GM11168 (cell line): ENCODE results near the gene PRPF18.
"Not testable (repeated sequence)": the region's sequence is repeated elsewhere in the genome, so short reads cannot be mapped to it uniquely, and the experiment has no call there.

ENCODE experiments used
- in situ Hi-C: fragments of 300-500 bp; cut with MboI; formaldehyde crosslinking; loops from one replicate; pipeline ENCODE4 v1.12.0; 2022; ENCODE audit warnings: low sequenced_read_pairs; ENCODE audit not compliant: unreplicated experiment

The PRPF18 gene, protein sequence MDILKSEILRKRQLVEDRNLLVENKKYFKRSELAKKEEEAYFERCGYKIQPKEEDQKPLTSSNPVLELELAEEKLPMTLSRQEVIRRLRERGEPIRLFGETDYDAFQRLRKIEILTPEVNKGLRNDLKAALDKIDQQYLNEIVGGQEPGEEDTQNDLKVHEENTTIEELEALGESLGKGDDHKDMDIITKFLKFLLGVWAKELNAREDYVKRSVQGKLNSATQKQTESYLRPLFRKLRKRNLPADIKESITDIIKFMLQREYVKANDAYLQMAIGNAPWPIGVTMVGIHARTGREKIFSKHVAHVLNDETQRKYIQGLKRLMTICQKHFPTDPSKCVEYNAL

DNA sequence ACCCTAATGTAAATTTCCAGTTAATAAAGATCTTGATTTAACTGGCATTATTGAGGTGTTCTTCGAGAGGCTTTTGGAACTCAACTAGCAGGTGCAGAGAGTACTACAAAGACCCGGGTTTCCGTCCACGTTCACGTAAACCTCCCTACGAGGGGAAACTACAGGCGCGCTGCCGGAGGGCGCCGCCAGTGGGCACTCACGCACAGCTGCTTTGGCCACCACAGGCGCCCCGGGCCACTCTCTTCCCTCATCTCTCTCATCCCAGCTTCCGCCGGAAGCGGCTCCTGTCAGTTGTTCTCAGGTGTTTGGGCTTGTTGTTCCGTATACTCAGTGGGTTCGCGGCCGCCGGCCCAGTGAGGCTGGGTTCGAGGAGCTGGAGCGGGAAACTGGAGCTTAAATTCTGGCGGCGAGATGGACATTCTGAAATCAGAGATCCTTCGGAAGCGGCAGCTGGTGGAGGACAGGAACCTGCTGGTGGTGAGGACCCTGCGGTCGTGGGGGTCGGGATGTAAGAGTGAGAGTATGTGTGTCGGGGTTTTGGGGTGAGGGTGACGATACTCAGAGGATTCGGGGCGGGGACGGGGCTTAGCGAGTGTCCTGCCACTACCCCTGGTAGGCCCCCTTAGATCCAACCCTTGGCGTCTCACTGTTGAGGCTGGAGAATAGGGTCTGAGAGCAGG lies at the start of gene PRPF18:
Gene PRPF18, plus strand, starts transcription at position 290 of the 680 bp plus-strand sequence. Its CDS starts 122 bp downstream, at position 412.
- in situ Hi-C loops: no loop called here

DNA sequence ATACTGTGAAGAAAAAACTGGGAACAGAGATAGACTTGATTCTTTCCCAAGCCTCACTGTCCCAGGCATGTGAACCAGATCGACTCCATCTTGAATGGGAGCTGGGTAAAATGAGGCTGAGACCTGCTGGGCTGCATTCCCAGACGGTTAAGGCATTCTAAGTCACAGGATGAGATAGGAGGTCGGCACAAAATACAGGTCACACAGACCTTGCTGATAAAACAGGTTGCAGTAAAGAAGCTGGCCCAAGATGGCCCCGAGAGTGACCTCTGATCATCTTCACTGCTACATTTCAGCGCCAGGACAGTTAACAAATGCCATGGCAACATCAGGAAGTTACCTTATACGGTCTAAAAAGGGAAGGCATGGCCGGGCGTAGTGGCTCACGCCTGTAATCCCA lies 48.8 kb upstream of the PRPF18 start:
- in situ Hi-C loops: not testable (repeated sequence)

DNA sequence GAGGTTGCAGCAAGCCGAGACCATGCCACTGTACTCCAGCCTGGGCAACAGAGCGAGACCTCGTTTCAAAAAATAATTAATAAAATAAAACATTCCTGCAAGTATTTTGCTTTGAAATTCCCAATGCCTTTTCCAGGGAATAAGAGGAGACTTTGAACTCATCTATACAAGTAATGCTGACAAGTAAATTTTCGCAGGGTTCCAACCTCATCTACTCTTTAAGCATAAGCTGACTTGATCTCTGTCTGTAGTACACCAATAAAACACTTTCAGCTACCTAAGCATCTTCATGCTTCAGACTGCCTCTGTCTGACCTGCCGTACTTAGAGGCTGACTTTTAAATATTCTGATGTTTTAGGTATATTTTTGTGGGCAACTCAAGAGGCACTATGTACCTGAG lies 44.2 kb upstream of the PRPF18 start:
- in situ Hi-C loops: no loop called here

DNA sequence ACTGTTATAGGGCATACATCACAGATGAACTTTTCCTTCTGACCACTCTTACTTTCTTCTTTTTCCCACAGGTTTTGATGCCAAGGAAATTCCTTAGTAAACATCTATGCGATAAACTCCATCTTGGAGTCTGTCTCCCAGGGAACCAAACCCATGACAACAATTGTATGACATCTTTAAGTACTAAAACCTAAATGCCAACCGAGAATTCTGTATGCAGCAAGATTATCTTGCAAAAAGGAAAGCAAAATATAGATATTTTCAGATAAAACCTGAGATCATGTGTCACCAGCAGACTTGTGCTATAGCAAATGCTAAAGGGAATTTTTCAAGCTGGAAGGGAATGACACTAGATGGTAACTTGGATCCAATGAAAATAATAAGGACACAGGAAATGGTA lies 36.0 kb upstream of the PRPF18 start:
- in situ Hi-C loops: no loop called here

DNA sequence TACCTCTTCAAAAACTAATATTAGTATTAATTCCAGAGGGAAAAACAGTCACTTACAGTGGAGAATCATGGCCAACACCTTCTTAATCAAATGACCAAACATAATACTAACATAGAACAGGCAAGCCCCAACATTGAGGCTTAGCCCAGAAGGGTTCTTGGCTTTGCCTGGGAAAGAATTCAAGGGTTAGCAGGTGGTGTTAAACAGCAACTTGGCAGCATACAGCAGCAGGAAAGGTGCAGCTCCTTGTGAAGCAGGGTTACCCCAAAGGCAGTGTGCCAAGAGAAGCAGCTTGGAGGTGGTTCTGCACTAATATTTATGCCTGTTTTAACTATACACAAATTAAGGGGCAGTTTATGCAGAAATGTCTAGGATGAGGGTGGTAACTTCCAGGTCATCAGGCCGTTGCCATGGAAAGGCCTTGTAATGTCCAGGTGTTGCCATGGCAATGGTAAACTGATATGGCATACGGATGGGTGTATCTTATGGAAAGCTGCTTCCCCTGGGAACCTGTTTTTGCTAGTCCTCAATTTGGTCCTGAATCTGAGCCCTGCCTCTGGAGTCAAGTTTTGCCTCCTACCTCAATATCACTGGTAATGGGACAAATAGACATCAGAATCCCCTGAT lies 30.8 kb upstream of the PRPF18 start:
- in situ Hi-C loops: no loop called here

DNA sequence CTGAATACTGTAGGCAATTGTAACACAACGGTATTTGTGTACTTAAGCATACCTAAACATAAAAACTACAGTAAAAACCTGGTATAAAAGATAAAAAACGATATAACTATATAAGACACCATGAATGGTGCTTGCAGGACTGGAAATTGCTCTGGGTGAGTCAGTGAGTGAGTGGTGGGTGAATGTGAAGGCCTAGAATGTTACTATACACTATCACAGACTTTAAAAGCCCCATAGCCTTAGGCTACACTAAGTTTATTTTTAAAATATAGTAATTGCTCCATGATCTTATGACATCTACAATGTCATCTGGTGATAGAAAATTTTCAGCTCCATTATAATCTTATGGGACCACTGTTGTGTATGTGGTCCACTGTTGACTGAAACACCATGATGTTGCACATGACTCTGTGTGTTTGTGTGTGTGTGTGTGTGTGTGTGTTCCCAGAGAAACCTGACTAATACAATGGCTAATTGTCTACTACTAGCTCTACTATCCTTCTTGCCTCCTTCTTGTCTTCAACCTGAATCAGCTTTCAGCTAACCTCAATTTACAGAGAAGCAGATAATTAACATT lies 27.6 kb upstream of the PRPF18 start:
- in situ Hi-C loops: no loop called here

DNA sequence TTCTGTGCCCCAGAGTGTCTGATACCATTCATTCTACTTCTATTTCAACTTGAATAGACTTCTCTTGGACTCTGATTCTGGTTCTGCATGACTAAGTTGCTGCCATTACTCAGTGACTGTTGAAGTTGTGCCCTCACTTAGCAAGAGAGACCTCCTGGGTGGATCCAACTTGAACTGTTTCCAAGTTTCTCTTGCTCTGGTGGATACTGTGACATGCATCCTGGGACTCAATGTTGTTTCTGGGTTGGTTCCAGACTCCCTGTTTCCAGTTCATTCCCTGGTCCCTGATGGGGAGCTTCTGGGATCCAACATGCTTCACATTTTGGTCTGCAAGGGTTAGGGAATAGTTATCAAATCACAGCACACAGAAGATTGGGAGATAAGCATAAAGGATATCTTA lies 26.2 kb upstream of the PRPF18 start:
- in situ Hi-C loops: no loop called here

DNA sequence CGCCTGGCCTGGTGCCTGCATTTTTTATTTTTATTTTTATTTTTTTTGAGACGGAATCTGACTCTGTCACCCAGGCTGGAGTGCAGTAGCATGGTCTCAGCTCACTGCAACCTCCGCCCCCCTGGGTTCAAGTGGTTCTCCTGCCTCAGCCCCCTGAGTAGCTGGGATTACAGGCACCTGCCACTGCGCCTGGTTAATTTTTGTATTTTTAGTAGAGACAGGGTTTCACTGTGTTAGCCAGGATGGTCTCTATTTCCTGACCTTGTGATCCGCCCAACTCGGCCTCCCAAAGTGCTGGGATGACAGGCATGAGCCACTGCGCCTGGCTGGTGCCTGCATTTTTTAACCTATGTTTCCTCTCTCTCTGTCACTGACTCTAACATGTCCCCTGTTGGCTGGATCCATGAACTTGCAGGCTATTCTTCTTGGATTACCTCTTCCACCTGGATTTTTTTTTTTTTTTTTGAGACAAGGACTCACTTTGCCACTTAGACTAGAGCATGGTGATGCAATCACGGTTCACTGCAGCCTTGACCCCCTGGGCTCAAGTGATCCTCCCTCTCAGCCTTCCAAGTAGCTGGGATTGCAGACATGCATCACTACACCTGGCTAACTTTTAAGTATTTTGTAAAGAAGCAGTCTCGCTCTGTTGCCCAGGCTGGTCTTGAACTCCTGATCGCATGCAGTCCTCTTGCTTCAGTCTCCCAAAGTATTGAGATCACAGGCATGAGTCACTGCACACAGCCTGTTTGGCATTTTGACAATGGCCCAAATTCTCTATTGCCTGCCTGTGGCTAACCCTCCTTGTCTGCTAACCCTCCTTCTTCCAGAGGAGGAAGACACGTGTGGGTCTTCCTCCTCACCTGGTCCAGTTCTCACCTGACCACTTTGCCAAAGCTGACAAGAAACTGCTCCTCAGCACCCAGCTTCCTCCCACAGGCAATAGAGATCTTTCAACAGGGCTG lies 23.0 kb upstream of the PRPF18 start:
- in situ Hi-C loops: no loop called here

DNA sequence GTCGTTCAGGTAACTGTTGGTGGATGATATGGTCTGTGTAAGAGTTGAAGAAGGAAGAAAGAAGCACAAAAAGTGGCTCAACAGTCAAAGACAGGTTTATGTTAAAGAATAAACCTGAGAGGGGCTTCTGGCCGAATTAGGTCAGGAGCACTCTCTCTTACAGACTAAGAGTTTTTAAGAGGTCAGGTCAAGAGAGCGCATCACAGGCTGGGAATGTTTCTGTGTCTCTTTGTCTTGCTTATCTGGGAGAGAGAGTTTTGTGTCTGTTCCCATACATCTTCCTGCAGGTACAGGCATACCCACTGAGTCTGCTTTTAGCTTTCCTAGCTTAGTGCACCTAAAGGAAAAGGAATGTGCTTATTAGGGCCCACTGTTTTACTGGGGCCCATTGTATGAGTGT lies 22.2 kb upstream of the PRPF18 start:
- in situ Hi-C loops: no loop called here

DNA sequence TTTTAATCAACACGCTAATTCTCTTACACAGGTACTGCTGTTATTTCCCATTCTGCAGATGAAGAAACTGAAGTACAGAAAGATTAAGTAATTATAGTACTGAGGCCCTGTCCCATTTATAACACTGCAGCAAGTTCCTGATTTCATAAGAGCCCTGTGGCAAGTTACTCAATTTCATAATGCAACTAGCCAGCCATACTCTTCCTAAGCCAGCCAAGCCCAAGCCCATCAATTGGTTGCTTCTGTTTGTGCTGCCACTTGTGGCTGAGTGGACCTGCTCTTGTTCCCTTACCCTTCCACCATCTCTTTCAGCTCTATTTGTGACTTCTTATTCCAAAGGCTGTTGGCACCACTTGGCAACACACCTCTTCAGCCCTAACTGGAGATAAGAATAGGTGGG lies 19.7 kb upstream of the PRPF18 start:
- in situ Hi-C loops: no loop called here

DNA sequence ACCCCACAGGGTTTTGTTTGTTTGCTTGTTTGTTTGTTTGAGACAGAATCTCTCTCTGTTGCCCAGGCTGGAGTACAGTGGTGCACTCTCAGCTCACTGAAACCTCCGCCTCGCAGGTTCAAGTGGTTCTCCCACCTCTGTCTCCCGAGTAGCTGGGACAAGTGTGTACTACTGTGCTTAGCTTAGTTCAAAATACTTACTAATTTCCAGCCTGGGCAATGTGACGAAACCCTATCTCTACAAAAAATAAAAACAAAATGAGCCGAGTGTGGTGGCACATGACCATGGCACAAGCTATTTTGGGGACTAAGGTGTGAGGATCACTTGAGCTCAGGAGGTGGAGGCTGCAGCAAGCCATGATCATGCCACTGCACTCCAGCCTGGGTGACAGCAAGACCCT lies 15.2 kb upstream of the PRPF18 start:
- in situ Hi-C loops: no loop called here

DNA sequence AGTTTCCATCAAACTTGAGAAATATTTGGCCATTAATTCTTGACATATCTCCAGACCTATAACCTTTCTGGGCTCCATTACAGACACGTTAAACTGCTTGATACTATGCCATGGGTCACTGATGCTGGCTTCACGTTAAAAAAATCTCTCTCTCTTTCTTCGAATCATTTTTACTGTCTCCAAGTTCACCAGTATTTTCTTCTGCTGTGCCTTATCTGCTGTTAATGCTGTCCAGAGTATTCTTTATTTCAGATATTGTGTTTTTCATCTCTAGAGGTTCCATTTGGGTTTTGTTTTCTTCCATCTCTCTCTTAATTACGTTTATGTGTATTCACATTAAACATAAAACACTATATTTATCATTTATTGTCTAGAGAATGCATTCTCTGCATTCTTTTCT lies 12.8 kb upstream of the PRPF18 start:
- in situ Hi-C loops: no loop called here

DNA sequence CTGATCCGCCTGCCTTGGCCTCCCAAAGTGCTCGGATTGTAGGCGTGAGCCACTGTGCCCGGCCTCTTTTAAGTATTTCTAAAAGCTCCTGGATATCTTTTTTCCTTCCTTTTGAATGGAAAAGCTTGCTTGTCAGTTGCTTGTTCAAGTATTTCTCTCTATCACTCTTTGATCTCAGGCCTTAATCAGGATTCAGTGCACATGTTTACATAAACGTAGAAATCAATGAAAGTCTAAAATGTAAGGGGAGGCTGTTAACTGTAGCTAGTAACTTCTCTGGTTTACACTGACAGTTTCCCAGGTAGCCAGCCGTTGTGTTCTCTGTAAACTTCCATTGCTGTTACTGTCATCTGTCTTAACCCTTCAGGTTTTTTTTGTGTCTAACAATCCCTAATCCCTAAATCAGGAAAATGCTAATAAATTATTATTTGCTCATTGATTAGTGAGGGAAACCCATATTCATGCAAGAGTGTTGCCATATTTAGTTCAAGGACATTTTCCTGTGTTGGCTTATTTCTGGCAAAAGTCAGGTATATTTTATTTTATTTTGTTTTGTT lies 1.5 kb upstream of the PRPF18 start:
- in situ Hi-C loops: no loop called here

DNA sequence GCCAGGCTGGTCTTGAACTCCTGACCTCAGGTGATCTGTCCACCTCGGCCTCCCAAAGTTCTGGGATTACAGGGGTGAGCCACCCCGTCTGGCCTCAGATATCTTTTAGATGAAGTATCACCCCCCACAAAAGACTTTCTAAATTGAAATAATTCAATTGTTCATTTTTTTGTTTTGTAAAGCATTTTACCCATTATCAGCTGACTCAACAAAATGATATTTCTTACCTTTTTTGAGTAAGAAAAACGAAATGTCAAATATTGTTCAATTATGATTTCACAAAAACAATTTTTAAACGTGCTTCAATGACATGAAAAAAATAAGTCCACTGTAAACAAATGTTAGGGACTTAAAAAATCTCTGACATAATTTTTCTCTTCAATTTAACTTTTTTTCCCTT lies 822 bp upstream of the PRPF18 start:
- in situ Hi-C loops: no loop called here

DNA sequence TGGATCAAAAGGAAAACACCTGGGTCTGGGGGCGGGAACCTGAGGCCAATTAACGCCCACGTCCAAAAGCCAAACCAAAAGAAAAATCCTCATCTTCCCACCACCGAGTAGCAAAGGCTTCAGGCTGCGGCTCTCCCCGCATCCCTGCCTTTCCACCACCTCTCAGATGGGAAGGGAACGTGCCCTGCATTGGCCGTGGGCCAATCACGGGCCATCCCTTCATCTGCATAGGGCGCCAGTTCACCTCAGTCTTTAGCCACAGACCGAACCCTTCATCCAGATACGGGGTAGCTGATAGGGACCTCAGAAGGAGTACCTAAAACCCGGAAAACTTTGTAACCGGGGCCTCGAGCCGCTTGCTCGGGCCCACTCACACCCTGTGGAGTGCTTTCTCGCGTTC lies 626 bp downstream of the PRPF18 start:
- in situ Hi-C loops: no loop called here

DNA sequence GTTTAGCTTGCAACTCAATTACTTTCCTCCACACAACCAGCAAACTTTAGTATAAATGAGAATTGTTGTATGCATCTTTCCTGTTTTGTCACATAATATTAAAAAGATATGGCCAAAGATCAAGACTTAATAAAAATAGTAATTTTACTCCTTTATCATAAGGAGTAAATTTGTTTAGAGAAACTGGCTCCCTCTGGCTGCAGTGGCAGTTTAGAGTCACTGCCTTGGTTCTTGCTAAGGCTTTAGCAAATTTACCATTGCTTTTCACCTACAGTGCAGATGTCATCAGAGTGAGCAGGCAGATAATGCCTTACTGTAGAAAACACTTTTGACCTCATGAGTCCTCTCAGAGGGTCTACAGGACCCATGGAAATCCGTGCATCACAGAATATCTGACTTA lies 2.6 kb downstream of the PRPF18 start:
- in situ Hi-C loops: no loop called here

DNA sequence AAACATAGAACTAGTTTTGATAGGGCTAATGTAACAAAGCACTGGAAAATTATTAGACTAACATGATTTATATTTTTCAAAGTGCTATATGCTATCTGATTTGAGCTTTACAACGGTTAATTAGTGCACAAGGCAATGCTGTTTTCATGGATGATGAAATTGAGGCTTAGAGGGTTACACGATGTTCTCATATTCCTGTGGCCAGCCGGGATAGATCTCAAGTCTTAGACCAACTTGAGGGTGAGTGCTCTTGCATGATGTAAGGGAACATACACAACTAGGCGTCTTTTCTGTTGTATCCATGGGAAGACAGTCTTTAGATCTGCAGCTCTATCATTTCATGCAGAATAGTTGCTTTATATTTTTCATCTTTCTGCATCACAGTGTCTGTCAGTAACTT lies 4.1 kb downstream of the PRPF18 start:
- in situ Hi-C loops: no loop called here

DNA sequence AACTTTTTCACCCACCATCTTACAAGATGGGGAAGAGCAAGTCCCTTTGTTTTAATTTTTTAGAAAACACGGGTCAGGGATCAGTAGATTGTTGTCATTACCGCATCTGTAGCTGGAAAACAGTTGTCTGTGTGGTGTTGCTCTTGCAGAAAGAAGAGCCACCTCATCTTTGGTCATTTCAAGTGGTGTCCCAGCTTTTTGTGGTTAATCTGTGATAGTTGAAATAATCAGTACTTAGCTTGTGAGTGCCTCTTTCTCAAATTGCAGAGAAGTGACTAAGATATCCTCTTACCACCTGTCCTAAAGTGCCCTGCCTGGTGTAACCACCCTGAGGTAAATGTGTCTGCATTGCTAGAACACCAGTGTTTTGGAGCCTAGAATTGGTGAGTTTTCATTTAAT lies 5.5 kb downstream of the PRPF18 start:
- in situ Hi-C loops: no loop called here

DNA sequence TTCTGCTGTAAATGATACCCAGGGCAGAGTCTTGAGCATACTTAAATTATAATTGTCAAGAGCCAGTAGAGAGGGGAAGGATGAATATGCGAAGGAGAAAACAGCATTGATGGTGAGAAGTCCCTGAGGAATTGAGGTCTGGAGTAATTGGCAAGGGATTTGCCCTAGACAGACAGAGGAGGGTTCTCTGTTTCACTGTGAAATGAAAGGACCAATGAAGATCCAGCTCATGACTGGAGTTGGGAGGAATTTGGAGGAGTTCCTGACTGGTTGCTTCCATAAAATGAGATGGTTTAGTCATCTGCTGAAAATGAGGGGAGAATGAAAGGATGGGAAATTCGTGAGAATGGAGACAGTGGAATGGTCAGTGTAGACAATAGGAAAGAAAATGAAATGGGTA lies 6.8 kb downstream of the PRPF18 start:
- in situ Hi-C loops: no loop called here

DNA sequence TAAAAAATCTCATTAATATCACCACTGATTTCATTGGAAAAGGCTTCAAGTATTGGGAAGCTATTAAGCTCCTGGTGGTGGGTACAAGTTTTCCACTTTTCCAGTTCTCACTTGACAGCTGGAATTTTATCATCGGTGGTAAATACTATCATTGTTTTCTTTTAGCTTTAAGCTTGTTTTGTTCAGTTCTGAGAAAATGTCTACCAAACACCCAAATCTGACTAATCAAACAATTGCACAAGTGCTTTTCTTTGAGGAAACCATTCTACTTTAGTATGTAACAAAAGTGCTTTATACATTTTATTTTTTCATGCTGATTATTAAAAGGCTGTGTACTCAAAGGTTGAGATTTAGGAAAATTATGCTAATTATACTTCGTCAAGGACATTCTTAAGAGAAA lies 7.9 kb downstream of the PRPF18 start:
- in situ Hi-C loops: no loop called here
